OCI-LY3 (cell line): ENCODE results near the gene PLA2G4E.

Source experiments
- H2AFZ ChIP-seq: fragments of 200-600, 300-600 bp; shearing (Covaris generic); 2 replicates; pipeline ENCODE4 v1.6.0; 2014; ENCODE audit warnings: antibody characterized with exemption, low read depth, low read length
- H3K27ac ChIP-seq: fragments of 200-600, 300-600 bp; sonication (generic); 2 replicates; pipeline ENCODE4 v1.5.1; 2014; ENCODE audit warnings: mild to moderate bottlenecking, low read length, moderate library complexity, mixed read lengths
- H3K27me3 ChIP-seq: fragments of 200-600, 300-600 bp; sonication (generic); 2 replicates; pipeline ENCODE4 v1.6.1; 2014; ENCODE audit warnings: low read depth, low read length, mixed read lengths
- H3K36me3 ChIP-seq: fragments of 200-600, 300-600 bp; sonication (generic); replicated peaks from 2 replicates; pipeline ENCODE3; 2014; ENCODE audit warnings: low read depth, low read length, mixed read lengths
- H3K4me1 ChIP-seq: fragments of 300-600, 200-600 bp; sonication (generic); 2 replicates; pipeline ENCODE4 v1.6.1; 2014; ENCODE audit warnings: low read length, mixed read lengths
- H3K4me2 ChIP-seq: fragments of 200-600, 300-600 bp; sonication (generic); 2 replicates; pipeline ENCODE4 v1.6.1; 2014; ENCODE audit warnings: low read length, mixed read lengths
- H3K4me3 ChIP-seq: fragments of 300-600, 200-600 bp; sonication (generic); 2 replicates; pipeline ENCODE4 v1.5.1; 2014; ENCODE audit warnings: antibody characterized with exemption, mild to moderate bottlenecking, low read length, moderate library complexity
- H3K79me2 ChIP-seq: fragments of 300-600, 200-600 bp; shearing (Covaris generic); 2 replicates; pipeline ENCODE4 v1.6.1; 2014; ENCODE audit warnings: mild to moderate bottlenecking, low read length, mixed read lengths
- H3K9ac ChIP-seq: fragments of 300-600, 200-600 bp; shearing (Covaris generic); 2 replicates; pipeline ENCODE4 v1.6.0; 2014; ENCODE audit warnings: mild to moderate bottlenecking, low read length, moderate library complexity
- H3K9me3 ChIP-seq: fragments of 200-600, 300-600 bp; shearing (Covaris generic); 2 replicates; pipeline ENCODE4 v1.6.1; 2014; ENCODE audit warnings: low read length, mixed read lengths; ENCODE audit not compliant: insufficient read depth
- H4K20me1 ChIP-seq: fragments of 200-600, 300-600 bp; sonication (generic); 2 replicates; pipeline ENCODE4 v1.6.1; 2016; ENCODE audit warnings: low read length, mixed read lengths; ENCODE audit not compliant: insufficient read depth
- CTCF ChIP-seq: fragments of 200-600, 300-600 bp; sonication (generic); IDR thresholded peaks from 2 replicates; pipeline ENCODE4 v1.5.1; 2014; ENCODE audit warnings: antibody characterized with exemption, low read length, low read depth
- EZH2phosphoT487 ChIP-seq: fragments of 200-600 bp; shearing (Covaris generic); IDR thresholded peaks from 2 replicates; pipeline ENCODE4 v1.6.1; 2018; ENCODE audit warnings: antibody characterized with exemption, mixed run types, low read depth

The PLA2G4E gene

GRCh38 chr15:41948490-41948889 is 72.4 kb downstream of the PLA2G4E start:
- H2AFZ ChIP-seq: no peak overlapping the region
- H3K36me3 ChIP-seq: peaks cover 18% of the 10 kb centered on the region
- TF ChIP-seq EZH2phosphoT487: no peak
- no peak for TF ChIP-seq CTCF
- H4K20me1 ChIP-seq: 0 out of 2 replicates have a peak, but pooled peaks cover 11% of the 10 kb centered on the region
- no peaks in the 10 kb centered on the region for H3K9me3 ChIP-seq
- no peak overlapping the region for H3K4me3 ChIP-seq
- no peaks in the 10 kb centered on the region for H3K27me3 ChIP-seq
- H3K79me2 ChIP-seq: no peaks in the 10 kb centered on the region
- no peak overlapping the region for H3K4me2 ChIP-seq
- H3K9ac ChIP-seq: no peak overlapping the region
- no peaks in the 10 kb centered on the region for H3K4me1 ChIP-seq
- H3K27ac ChIP-seq: no peak overlapping the region

- H3K4me2 ChIP-seq: no peak overlapping the region
- no peaks in the 10 kb centered on the region for H3K4me1 ChIP-seq
- no peak overlapping the region for H3K4me3 ChIP-seq
- peaks cover 11% of the 10 kb centered on the region for H3K36me3 ChIP-seq
- TF ChIP-seq EZH2phosphoT487 (no peak), CTCF (no peak)
- H2AFZ ChIP-seq: no peak overlapping the region
- 0 out of 2 replicates have a peak, but pooled peaks cover 14% of the 10 kb centered on the region for H4K20me1 ChIP-seq
- H3K79me2 ChIP-seq: no peaks in the 10 kb centered on the region
- no peak overlapping the region for H3K27ac ChIP-seq
- no peak overlapping the region for H3K9ac ChIP-seq
- H3K9me3 ChIP-seq: no peaks in the 10 kb centered on the region
- no peaks in the 10 kb centered on the region for H3K27me3 ChIP-seq
Observed at GRCh38 chr15:41946970-41947369, 73.9 kb downstream of the PLA2G4E start.

DNA sequence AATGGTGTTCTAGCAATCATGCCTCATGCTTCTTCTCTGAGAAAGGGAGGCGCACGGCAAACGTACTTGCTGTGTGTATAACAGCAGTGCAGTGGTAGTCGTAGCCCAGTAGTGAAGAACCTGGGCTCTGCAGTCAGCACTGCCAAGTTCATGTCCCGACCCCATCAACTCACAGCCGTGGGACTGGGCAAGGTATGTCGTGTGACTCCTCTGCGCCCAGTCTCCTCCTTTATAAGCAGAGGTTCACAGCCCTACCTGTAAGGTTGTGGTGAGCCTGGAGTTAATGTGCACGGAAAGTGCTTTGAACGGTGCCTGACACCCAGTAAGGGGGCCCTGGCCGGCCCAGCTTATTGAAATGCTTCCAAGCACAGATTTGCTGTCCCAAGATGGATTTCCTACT is 75.1 kb downstream of the PLA2G4E start:
- 0 out of 2 replicates have a peak, but pooled peaks cover 14% of the 10 kb centered on the region for H4K20me1 ChIP-seq
- no peaks in the 10 kb centered on the region for H3K27me3 ChIP-seq
- no peaks in the 10 kb centered on the region for H3K79me2 ChIP-seq
- peaks cover 8% of the 10 kb centered on the region for H3K36me3 ChIP-seq
- no peak overlapping the region for H2AFZ ChIP-seq
- no peak overlapping the region for H3K4me2 ChIP-seq
- H3K9ac ChIP-seq: no peak overlapping the region
- H3K4me3 ChIP-seq: no peak overlapping the region
- no peak overlapping the region for H3K27ac ChIP-seq
- H3K4me1 ChIP-seq: no peaks in the 10 kb centered on the region
- TF ChIP-seq EZH2phosphoT487 (no peak), CTCF (no peak)
- no peaks in the 10 kb centered on the region for H3K9me3 ChIP-seq

DNA sequence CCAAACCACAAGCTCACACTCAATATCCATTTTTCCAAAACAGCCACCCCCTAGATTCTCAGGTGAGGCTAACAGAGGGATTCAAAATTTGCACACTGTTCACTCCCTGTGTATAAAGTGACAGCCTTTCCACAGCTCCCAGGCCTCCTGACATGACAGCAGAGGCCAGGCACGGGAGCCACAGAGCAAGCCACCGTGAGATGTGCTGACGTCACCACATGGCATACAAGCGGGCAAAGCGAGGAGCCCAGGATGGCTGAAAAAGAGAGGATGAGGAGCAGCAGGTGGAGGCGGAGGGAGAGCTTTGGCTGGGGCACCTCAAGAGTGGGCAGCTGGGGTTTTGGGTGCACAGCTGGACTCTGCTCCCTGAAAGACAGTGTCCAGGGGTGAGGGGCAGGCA is 75.6 kb downstream of the PLA2G4E start:
- TF ChIP-seq CTCF (no peak), EZH2phosphoT487 (no peak)
- Histone ChIP-seq H3K9me3 (no peaks in the 10 kb centered on the region), H2AFZ (no peak overlapping the region), H3K9ac (no peak overlapping the region), H3K4me3 (no peak overlapping the region), H3K79me2 (no peaks in the 10 kb centered on the region), H3K27me3 (no peaks in the 10 kb centered on the region), H4K20me1 (0 out of 2 replicates have a peak, but pooled peaks cover 14% of the 10 kb centered on the region), H3K27ac (no peak overlapping the region), H3K36me3 (peaks cover 8% of the 10 kb centered on the region), H3K4me2 (no peak overlapping the region), H3K4me1 (no peaks in the 10 kb centered on the region)
